Chondrocyte (in vitro differentiated cells): ENCODE results near the gene WDFY3. TPM values are rescaled to one million over a fixed set of nuclear protein-coding genes. Genes with fewer than 3 reads are reported as not detected.

Experiments used
- DNase-seq: peaks from one replicate; pipeline ENCODE4 v3.0.0; 2021; ENCODE audit warnings: mixed read lengths, low spot score
- H3K27ac Mint-ChIP-seq: one replicate; pipeline ENCODE4 v1.8.0; 2021; ENCODE audit warnings: mild to moderate bottlenecking, moderate library complexity, mixed read lengths; ENCODE audit not compliant: unreplicated experiment
- H3K27me3 Mint-ChIP-seq: 2 replicates; pipeline ENCODE4 v1.8.0; 2021; ENCODE audit warnings: low read depth, mixed read lengths
- H3K36me3 Mint-ChIP-seq: 2 replicates; pipeline ENCODE4 v1.8.0; 2021; ENCODE audit warnings: low read depth, mixed read lengths
- H3K4me1 Mint-ChIP-seq: 2 replicates; pipeline ENCODE4 v1.8.0; 2021; ENCODE audit warnings: low read depth, mild to moderate bottlenecking, mixed read lengths
- H3K4me3 Mint-ChIP-seq: one replicate; pipeline ENCODE4 v1.8.0; 2021; ENCODE audit warnings: mild to moderate bottlenecking, moderate library complexity, mixed read lengths; ENCODE audit not compliant: unreplicated experiment
- H3K9me3 Mint-ChIP-seq: 2 replicates; pipeline ENCODE4 v1.8.0; 2021; ENCODE audit warnings: low read depth, mixed read lengths
- long read RNA-seq: library from polyadenylated mRNA; stranded (forward); transcript quantifications from one replicate; pipeline ENCODE4 v2.0.0, GENCODE V29; 2021
- total RNA-seq: library from RNA; stranded (reverse); gene quantifications from 3 replicates; pipeline ENCODE4 v1.2.1, GENCODE V29; 2021
- TF ChIP-seq, protein P1 (sequence below): fragments of 200-600 bp; sonication (generic); IDR thresholded peaks from 2 replicates; pipeline ENCODE4 v1.5.0; 2021; ENCODE audit warnings: antibody characterized with exemption, mild to moderate bottlenecking, moderate library complexity

Gene WDFY3, protein sequence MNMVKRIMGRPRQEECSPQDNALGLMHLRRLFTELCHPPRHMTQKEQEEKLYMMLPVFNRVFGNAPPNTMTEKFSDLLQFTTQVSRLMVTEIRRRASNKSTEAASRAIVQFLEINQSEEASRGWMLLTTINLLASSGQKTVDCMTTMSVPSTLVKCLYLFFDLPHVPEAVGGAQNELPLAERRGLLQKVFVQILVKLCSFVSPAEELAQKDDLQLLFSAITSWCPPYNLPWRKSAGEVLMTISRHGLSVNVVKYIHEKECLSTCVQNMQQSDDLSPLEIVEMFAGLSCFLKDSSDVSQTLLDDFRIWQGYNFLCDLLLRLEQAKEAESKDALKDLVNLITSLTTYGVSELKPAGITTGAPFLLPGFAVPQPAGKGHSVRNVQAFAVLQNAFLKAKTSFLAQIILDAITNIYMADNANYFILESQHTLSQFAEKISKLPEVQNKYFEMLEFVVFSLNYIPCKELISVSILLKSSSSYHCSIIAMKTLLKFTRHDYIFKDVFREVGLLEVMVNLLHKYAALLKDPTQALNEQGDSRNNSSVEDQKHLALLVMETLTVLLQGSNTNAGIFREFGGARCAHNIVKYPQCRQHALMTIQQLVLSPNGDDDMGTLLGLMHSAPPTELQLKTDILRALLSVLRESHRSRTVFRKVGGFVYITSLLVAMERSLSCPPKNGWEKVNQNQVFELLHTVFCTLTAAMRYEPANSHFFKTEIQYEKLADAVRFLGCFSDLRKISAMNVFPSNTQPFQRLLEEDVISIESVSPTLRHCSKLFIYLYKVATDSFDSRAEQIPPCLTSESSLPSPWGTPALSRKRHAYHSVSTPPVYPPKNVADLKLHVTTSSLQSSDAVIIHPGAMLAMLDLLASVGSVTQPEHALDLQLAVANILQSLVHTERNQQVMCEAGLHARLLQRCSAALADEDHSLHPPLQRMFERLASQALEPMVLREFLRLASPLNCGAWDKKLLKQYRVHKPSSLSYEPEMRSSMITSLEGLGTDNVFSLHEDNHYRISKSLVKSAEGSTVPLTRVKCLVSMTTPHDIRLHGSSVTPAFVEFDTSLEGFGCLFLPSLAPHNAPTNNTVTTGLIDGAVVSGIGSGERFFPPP (N-terminal part only)
- 59.5 to 80.1 TPM (median 61.9 TPM) in 3 replicates for total RNA-seq
- long read RNA-seq, partial matches to known transcripts: 7 of 9 reads
- long read RNA-seq, other reads (novel, unspliced or antisense): 2 of 9 reads

DNA sequence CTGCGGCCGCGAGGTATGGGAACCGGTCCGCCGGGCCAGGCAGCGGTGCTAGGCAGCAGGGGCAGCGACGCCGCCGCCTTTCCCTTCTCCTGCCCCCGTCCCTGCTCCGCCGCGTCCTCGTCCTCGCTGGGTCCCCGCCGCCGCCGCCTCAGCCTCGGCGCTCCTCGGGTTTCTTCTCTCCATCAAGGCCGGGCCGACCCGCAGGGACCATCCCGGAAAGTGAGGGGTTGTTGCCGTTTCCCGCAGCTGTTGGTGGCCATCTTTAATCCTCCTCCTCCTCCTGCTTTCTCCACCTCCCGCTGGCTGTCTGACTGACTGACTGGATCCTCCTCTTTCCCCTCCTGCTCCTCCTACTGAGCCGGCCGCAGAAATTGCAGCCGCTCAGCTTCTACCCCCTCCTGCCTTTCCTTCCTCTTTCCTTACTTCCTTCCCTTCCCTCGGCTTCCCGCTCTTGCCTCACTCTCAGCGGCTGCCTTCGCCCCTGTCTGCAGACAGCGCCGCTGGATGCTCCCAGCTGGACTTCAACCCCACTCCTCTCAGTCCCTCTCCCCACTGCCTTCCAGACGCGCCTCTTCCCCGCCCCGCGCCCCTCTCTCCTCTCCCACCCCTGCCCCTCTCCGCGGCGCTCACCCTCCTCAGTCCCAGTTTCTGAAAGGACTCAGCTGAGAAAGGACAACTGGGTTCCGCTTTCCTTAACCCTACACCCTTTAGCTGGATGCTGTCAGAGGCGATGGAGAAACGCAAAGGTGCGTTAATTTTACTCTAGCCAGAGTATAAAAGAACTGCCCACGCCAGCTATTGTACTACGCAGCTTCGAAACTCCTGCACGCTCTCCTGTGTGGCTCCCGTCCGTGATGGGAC lies at the start of gene WDFY3:
WDFY3 (minus strand) TSS at position 309 of the 861 bp plus-strand sequence. CDS start 106,099 bp downstream, outside the sequence.
- Mint-ChIP-seq H3K27me3 (no peaks in the 10 kb centered on the region), H3K27ac (peak within 1 kb of the TSS; percentile 99)

DNA sequence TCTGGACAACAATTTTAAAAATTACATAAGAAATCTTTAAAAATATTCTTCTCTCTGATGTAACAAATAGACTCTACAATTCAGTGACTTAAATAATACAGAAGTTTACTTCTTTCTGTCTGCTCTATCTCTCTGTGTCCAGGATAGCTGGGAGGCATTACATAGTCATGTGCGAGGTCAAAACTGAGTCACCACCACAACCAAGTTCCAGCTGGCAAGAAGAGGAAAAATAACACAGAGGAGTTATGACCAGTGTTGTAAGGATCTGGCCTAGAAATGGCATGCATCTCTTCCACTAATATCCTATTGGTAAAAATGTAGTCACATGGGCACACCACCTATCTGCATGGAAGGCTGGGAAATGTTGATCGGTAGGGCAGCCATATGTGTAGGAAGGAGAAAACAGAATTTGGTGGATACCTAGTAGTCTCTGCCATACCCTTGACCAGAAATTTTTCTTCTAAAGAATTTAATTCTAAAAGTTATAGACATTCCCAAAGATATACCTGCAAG lies 39.4 kb upstream of the WDFY3 start:
- TF ChIP-seq, protein P1, sequence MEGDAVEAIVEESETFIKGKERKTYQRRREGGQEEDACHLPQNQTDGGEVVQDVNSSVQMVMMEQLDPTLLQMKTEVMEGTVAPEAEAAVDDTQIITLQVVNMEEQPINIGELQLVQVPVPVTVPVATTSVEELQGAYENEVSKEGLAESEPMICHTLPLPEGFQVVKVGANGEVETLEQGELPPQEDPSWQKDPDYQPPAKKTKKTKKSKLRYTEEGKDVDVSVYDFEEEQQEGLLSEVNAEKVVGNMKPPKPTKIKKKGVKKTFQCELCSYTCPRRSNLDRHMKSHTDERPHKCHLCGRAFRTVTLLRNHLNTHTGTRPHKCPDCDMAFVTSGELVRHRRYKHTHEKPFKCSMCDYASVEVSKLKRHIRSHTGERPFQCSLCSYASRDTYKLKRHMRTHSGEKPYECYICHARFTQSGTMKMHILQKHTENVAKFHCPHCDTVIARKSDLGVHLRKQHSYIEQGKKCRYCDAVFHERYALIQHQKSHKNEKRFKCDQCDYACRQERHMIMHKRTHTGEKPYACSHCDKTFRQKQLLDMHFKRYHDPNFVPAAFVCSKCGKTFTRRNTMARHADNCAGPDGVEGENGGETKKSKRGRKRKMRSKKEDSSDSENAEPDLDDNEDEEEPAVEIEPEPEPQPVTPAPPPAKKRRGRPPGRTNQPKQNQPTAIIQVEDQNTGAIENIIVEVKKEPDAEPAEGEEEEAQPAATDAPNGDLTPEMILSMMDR: no peak
- H3K36me3 Mint-ChIP-seq: no peaks in the 10 kb centered on the region
- H3K27ac Mint-ChIP-seq: peak overlapping the region; percentile 0
- H3K4me3 Mint-ChIP-seq: no peak overlapping the region
- H3K4me1 Mint-ChIP-seq: peaks cover 4% of the 10 kb centered on the region
- no peak for DNase-seq
- H3K9me3 Mint-ChIP-seq: peaks cover 7% of the 10 kb centered on the region
- H3K27me3 Mint-ChIP-seq: no peaks in the 10 kb centered on the region

More for the DNA sequence above, at the start of gene WDFY3:
- Mint-ChIP-seq H3K9me3 (no peaks in the 10 kb centered on the region), H3K4me3 (peak within 1 kb of the TSS; percentile 100), H3K4me1 (peaks cover 21% of the 10 kb centered on the region), H3K36me3 (peaks cover 1% of the 10 kb centered on the region)
- peak; percentile 87 for DNase-seq
- TF ChIP-seq, protein P1: peak; percentile 45

DNA sequence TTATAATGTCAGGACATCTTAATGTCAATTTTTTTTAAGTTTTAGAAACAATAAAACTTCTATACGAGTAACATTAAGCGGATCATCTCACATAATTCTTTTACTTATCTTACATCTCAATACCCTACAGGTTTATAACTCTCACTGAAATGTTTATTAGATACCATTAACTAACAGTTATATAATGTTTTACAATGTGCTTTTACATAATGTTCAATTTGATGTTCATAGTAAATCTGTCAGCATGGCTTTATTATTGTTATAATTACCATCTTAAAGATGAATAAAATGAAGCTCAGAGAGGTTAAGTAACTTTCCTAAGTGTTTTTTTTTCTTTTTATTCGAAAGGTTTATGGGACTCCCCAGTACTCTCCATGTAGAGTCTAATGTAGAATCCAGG lies 33.9 kb upstream of the WDFY3 start:
- H3K27ac Mint-ChIP-seq: no peak overlapping the region

DNA sequence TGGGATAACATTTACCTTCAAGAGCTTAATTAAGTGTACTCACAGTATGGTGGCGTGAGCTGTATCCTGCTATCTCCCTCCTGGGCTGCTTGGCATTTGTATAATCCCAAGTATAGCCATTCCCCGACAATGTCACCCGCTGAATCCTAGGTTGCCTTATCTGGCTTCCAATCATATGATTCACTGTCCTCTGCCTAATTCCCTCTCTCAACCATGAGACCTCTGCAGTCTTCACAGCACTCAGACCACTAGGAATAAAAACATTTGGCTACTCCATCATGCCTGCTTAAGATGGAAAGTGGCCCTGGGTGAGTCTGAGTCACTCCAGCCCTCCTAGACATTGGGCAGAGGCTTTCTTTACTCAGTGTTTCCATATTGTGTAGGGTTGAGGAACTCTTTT lies 28.9 kb upstream of the WDFY3 start:
- H3K4me3 Mint-ChIP-seq: no peak overlapping the region
- no peaks in the 10 kb centered on the region for H3K36me3 Mint-ChIP-seq
- no peak overlapping the region for H3K27ac Mint-ChIP-seq
- peaks cover 2% of the 10 kb centered on the region for H3K9me3 Mint-ChIP-seq
- TF ChIP-seq, protein P1: no peak
- H3K4me1 Mint-ChIP-seq: no peaks in the 10 kb centered on the region
- no peaks in the 10 kb centered on the region for H3K27me3 Mint-ChIP-seq
- no peak for DNase-seq

More for the DNA sequence above, 33.9 kb upstream of the WDFY3 start:
- DNase-seq: no peak
- H3K9me3 Mint-ChIP-seq: peaks cover 1% of the 10 kb centered on the region
- TF ChIP-seq, protein P1: no peak
- H3K4me1 Mint-ChIP-seq: no peaks in the 10 kb centered on the region
- no peaks in the 10 kb centered on the region for H3K27me3 Mint-ChIP-seq
- H3K4me3 Mint-ChIP-seq: no peak overlapping the region
- H3K36me3 Mint-ChIP-seq: no peaks in the 10 kb centered on the region
